ENCODE data around the gene RPL35A. TPM values are rescaled to one million over a fixed set of nuclear protein-coding genes. Genes with fewer than 3 reads are reported as not detected.

Gene RPL35A
- total RNA-seq, 1 experiment from 2014 or later = 1,880 TPM

DNA sequence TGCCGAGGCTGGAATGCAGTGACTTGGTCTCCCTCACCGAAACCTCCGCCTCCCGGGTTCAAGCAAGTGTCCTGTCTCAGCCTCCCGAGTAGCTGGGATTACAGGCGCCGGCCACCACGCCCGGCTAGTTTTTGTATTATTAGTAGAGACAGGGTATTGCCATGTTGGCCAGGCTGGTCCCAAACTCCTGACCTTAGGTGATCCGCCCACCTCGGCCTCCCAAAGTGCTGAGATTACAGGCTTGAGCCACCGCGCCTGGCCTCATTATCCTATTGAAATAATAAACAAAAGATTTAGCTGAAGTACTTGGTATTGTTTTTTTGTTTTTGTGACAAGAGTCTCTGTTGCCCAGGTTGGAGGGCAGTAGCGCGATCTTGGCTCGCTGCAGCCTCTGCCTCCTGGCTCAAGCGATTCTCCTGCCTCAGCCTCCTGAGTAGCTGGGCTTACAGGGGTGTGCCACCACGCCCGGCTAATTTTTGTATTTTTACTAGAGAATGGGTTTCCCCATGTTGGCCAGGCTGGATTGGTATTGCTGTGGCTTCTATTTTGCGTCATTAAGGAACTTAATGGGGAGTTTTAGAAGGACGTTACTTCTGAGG, 1.5 kb downstream of the RPL35A start:
- peak overlapping the region; percentile 88 for H3K27ac ChIP-seq
- peaks cover 62% of the 10 kb centered on the region for H3K36me3 ChIP-seq (ENCODE audit: low read depth)
- H3K4me3 ChIP-seq = peak overlapping the region; percentile 94
- H3K9me3 ChIP-seq (ENCODE audit: insufficient read depth, low read depth) = no peaks in the 10 kb centered on the region
- no peaks in the 10 kb centered on the region for H3K27me3 ChIP-seq (ENCODE audit: insufficient read depth, low read depth)
- H4K20me1 ChIP-seq (ENCODE audit: insufficient read depth) = peaks cover 56% of the 10 kb centered on the region
- peak overlapping the region; percentile 86 for H3K4me2 ChIP-seq
- intact Hi-C loops (cut with micrococcal nuclease; ENCODE audit: unreplicated experiment) = no loop called here
- ChIA-PET POLR2A (ENCODE audit: unreplicated experiment) (no interaction called here), CTCF (no interaction called here)
- no peaks in the 10 kb centered on the region for H3K9me2 ChIP-seq (ENCODE audit: insufficient read depth)
- peaks cover 59% of the 10 kb centered on the region for H3K4me1 ChIP-seq (replicated peaks; ENCODE audit: insufficient read depth)
- DNase-seq = no peak
- H2AFZ ChIP-seq = no peak overlapping the region
- TF ChIP-seq EZH2 (IDR thresholded peaks at IDR 0.05; ENCODE audit: low read depth) = no peak
- TF ChIP-seq, protein P1, sequence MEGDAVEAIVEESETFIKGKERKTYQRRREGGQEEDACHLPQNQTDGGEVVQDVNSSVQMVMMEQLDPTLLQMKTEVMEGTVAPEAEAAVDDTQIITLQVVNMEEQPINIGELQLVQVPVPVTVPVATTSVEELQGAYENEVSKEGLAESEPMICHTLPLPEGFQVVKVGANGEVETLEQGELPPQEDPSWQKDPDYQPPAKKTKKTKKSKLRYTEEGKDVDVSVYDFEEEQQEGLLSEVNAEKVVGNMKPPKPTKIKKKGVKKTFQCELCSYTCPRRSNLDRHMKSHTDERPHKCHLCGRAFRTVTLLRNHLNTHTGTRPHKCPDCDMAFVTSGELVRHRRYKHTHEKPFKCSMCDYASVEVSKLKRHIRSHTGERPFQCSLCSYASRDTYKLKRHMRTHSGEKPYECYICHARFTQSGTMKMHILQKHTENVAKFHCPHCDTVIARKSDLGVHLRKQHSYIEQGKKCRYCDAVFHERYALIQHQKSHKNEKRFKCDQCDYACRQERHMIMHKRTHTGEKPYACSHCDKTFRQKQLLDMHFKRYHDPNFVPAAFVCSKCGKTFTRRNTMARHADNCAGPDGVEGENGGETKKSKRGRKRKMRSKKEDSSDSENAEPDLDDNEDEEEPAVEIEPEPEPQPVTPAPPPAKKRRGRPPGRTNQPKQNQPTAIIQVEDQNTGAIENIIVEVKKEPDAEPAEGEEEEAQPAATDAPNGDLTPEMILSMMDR (conservative IDR thresholded peaks at IDR 0.05) = no peak
- peaks cover 74% of the 10 kb centered on the region for H3F3A ChIP-seq (ENCODE audit: insufficient read depth, low read depth)
- H3K79me2 ChIP-seq (ENCODE audit: low read depth) = peaks cover 56% of the 10 kb centered on the region
- no TSS peak for BruUV-seq (replicated peaks)

DNA sequence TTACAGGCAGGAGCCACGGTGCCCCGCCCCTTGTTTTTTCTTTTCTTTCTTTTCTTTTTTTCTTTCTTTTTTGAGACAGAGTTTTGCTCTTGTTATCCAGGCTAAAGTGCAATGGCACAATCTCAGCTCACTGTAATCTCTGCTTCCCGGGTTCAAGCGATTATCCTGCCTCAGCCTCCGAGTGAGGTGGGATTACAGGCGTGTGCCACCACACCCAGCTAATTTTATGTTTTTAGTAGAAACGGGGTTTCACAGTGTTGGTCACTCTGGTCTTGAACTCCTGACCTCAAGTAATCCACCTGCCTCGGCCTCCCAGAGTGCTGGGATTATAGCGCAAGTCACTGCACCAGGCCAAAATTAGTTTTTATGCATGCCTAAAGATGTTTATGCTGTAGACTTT, 2.5 kb downstream of the RPL35A start:
- POLR2A ChIA-PET (ENCODE audit: unreplicated experiment) = no interaction called here
- CTCF ChIA-PET = no interaction called here
- peaks cover 84% of the 10 kb centered on the region for H3F3A ChIP-seq (ENCODE audit: insufficient read depth, low read depth)
- no peaks in the 10 kb centered on the region for H3K9me3 ChIP-seq (ENCODE audit: insufficient read depth, low read depth)
- peaks cover 63% of the 10 kb centered on the region for H3K36me3 ChIP-seq (ENCODE audit: low read depth)
- peaks cover 56% of the 10 kb centered on the region for H3K79me2 ChIP-seq (ENCODE audit: low read depth)
- H3K9me2 ChIP-seq (ENCODE audit: insufficient read depth) = no peaks in the 10 kb centered on the region
- DNase-seq = no peak
- H3K27me3 ChIP-seq (ENCODE audit: insufficient read depth, low read depth) = no peaks in the 10 kb centered on the region
- H3K27ac ChIP-seq = peak overlapping the region; percentile 88
- BruUV-seq (replicated peaks) = no TSS peak
- H3K4me1 ChIP-seq (replicated peaks; ENCODE audit: insufficient read depth) = peaks cover 67% of the 10 kb centered on the region
- TF ChIP-seq, protein P1 (conservative IDR thresholded peaks at IDR 0.05) = no peak
- TF ChIP-seq EZH2 (IDR thresholded peaks at IDR 0.05; ENCODE audit: low read depth) = no peak
- no peak overlapping the region for H2AFZ ChIP-seq
- H3K4me3 ChIP-seq = peak overlapping the region; percentile 94; the same call in 1 of the 2 replicates
- peaks cover 63% of the 10 kb centered on the region for H4K20me1 ChIP-seq (ENCODE audit: insufficient read depth)
- intact Hi-C loops (cut with micrococcal nuclease; ENCODE audit: unreplicated experiment) = no loop called here
- H3K4me2 ChIP-seq = peak overlapping the region; percentile 86

DNA sequence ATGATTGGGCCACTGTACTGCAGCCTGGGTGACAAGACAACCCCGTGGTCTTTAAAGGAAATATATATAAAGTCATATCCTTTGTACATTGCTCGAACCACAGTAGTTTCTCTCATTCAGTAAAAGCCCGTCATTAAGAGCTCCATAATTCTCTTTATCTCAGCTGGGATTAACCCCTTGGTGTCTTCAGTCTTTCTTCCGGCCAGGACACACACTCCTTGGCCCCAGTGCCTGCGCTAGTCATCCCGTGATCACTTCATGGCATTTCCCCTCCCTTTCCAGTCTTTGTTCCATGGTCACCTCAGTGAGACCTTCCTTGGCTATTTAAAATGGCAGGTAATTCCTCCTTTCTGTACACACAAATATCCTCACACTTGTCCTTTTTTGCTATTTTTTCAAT, 3.3 kb downstream of the RPL35A start:
- no peak for DNase-seq
- no peaks in the 10 kb centered on the region for H3K27me3 ChIP-seq (ENCODE audit: insufficient read depth, low read depth)
- POLR2A ChIA-PET (ENCODE audit: unreplicated experiment) = interaction anchor here (0.6 kb wide), 1 partner anchor 19 kb away, joined by 4 read pairs; no protein-coding TSS in a partner anchor
- peak overlapping the region; percentile 88 for H3K27ac ChIP-seq
- intact Hi-C loops (cut with micrococcal nuclease; ENCODE audit: unreplicated experiment) = no loop called here
- H2AFZ ChIP-seq = no peak overlapping the region
- no peak for TF ChIP-seq EZH2 (IDR thresholded peaks at IDR 0.05; ENCODE audit: low read depth)
- TF ChIP-seq, protein P1 (conservative IDR thresholded peaks at IDR 0.05) = no peak
- H3K79me2 ChIP-seq (ENCODE audit: low read depth) = peaks cover 56% of the 10 kb centered on the region
- BruUV-seq (replicated peaks) = no TSS peak
- peaks cover 63% of the 10 kb centered on the region for H3K36me3 ChIP-seq (ENCODE audit: low read depth)
- peak overlapping the region; percentile 94; the same call in 1 of the 2 replicates for H3K4me3 ChIP-seq
- peak overlapping the region; percentile 86 for H3K4me2 ChIP-seq
- peaks cover 93% of the 10 kb centered on the region for H3F3A ChIP-seq (ENCODE audit: insufficient read depth, low read depth)
- H4K20me1 ChIP-seq (ENCODE audit: insufficient read depth) = peaks cover 63% of the 10 kb centered on the region
- CTCF ChIA-PET = no interaction called here
- no peaks in the 10 kb centered on the region for H3K9me3 ChIP-seq (ENCODE audit: insufficient read depth, low read depth)
- H3K9me2 ChIP-seq (ENCODE audit: insufficient read depth) = no peaks in the 10 kb centered on the region
- peaks cover 73% of the 10 kb centered on the region for H3K4me1 ChIP-seq (replicated peaks; ENCODE audit: insufficient read depth)
